WI38 (cell line): ENCODE data around the gene TNKS1BP1.

ENCODE experiments used
- H3K4me3 ChIP-seq: 2 replicates; pipeline ENCODE4 v1.5.1; 2011; ENCODE audit warnings: low read depth, mild to moderate bottlenecking, control low read depth, low read length
- TF ChIP-seq, protein P1 (sequence below): IDR thresholded peaks from 2 replicates; pipeline ENCODE4 v1.5.1; 2012; ENCODE audit warnings: low read depth, mild to moderate bottlenecking, control low read depth, low read length

TNKS1BP1 gene

DNA sequence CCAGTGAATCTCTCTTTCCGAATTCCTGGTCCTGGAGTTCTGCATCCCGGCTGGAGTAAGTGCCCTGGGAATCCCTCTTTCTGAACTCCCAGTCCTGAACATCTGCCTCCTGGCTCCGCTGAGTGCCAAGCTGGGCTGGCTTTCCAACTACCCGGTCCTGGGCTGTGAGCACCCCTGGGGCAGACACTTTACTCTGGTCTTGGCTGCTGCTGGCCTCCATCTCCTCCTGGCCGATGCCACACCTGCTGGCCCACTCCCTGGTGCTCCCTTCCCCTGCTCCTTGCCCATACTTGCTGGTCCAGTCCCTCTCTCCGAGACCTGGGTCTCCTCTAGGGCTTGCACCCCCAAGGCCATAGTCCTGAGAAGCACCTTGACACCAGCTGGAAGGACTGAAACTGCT is 14.7 kb downstream of the TNKS1BP1 start:
- TF ChIP-seq, protein P1, sequence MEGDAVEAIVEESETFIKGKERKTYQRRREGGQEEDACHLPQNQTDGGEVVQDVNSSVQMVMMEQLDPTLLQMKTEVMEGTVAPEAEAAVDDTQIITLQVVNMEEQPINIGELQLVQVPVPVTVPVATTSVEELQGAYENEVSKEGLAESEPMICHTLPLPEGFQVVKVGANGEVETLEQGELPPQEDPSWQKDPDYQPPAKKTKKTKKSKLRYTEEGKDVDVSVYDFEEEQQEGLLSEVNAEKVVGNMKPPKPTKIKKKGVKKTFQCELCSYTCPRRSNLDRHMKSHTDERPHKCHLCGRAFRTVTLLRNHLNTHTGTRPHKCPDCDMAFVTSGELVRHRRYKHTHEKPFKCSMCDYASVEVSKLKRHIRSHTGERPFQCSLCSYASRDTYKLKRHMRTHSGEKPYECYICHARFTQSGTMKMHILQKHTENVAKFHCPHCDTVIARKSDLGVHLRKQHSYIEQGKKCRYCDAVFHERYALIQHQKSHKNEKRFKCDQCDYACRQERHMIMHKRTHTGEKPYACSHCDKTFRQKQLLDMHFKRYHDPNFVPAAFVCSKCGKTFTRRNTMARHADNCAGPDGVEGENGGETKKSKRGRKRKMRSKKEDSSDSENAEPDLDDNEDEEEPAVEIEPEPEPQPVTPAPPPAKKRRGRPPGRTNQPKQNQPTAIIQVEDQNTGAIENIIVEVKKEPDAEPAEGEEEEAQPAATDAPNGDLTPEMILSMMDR: no peak

DNA sequence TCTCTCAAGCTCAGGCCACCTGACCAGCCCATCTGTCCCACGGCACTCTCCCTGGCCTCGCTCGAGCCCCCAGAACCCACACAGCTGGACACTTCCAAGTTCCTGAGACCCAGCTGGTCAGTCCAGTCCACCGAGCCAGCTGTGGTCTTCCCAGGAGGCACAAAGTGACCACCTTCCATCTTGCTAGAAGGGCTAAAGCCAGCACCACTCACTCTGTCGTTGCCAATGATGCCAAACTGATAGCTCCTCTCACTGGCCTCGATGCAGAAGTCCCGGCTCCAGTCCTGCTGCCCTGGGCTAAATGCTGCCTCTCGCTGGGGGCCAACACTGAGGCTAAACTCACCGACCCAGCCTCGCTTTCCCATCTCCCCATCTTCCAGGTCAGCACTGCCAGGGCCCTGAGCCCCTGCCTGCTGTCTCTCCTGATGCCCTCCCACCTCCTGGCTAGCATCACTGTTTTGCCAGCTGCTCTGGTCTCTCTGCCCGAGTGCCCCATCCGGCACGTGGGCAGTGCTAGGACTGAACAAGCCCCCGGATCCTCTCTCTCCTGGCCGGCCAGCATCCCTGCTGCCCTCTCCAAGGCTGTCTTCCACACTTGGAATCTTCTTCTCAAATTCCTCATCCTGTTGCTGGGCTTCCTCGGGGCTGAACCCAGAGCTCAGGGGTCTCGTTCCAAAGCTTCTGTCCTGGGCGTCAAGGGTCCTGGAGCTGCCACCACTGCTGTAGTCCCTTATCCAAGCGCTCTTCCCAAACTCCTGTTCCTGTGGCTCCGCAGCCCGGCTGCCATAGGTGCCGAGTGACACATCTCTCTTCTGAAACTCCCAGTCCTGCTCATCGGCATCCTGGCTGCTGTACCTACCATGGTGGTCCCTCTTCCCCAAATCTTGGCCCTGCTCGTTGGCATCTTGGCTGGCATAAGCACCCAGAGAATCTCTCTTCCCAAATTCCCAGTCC is 15.4 kb downstream of the TNKS1BP1 start:
- TF ChIP-seq, protein P1: no peak
- no peak overlapping the region for H3K4me3 ChIP-seq

More for the DNA sequence above, 14.7 kb downstream of the TNKS1BP1 start:
- peak overlapping the region; percentile 62 for H3K4me3 ChIP-seq

DNA sequence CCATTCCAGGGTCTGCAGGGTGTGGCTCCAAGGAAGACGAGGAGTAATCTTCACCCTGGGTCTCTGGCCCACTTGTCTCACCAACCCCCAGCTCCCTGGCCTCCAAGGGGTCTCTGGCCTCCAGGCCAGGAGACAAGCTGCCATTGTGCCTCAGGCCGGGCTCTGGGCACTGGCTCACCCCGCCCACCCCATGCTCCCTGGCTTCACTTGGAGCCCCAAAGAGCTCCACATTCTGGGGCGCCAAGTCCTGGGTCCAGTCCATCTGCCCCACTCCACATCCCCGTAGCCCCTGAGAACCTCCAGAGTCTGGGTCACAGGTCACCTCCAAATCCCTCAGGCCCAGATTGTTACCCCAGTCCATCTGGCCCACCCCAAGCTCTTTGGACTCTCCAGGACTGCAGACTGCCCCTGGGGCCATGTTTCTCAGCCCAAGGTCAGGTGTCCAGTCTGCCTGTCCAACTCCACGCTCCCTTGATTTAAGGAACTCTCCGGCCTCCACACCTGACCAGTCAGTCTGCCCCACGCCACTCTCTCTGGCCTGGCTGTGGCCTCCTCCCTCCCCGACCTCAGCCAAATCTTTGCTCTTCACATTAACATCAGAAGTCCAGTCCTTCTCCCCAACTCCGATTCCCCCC is 16.2 kb downstream of the TNKS1BP1 start:
- H3K4me3 ChIP-seq: no peak overlapping the region
- TF ChIP-seq, protein P1: no peak

DNA sequence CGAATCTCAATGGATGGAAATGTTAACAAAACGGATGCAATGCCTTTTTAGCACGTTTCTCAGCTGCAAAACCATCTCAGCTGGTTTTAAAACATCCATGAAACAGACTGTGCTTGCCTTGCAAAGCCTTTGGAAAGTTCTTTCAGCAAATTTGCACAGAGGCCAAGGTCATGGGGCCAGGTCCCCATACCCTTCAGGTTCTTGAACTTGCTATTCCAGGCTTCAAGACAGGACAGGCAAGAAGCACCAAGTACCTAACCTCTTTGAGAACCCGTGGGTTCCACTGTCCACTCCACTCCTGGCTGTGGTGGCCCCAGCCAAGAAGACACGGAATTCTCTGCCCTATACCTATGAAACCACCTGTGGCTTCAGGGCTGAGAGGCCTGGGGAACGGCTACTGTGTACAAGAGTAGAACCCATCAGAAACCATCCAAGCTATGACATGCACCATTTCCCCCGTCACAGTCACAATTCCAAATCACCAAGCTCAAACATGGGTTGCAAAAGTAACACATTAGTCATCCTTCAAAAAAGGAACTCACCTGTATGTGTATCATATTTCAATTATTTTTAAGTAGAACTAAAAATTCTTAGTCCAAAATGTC is 17.0 kb downstream of the TNKS1BP1 start:
- 0 out of 2 replicates have a peak overlapping the region, but pooled peaks have one; percentile 6 for H3K4me3 ChIP-seq
- TF ChIP-seq, protein P1: no peak

DNA sequence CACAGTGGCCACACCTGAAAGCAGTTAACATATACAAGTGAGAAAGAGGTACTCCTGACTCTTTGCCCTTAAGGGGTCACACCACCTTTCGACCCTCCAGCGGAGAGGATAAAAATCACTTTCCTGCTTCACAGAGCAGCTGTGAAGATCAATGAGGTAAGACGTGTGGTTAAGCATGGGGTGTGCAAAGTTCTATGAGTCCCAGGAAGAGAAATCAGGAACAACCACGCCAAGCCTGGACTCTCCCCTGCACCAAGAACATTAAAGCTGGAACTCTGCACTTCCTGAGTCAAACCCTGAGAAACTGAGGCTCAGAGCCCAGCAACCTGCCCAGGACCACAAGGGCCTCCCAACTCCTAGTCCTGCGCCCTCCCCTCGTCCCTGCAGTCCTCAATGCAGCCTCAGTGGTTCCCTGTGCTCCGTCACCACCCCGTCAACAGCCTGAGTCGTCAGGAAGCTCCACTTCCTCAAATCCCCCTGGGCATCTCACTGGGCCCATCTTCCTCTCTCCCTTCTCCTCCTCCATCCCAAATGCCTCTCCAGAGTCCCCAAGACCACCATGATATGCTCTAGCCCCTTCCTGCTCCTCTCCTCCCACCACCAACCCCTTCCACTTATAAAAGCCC is 17.7 kb downstream of the TNKS1BP1 start:
- no peak overlapping the region for H3K4me3 ChIP-seq
- TF ChIP-seq, protein P1: no peak

- no peak overlapping the region for H3K4me3 ChIP-seq
- TF ChIP-seq, protein P1: no peak
Observed at GRCh38 chr11:57306161-57306876, 18.4 kb downstream of the TNKS1BP1 start.
